Measurements from ENCODE around the gene GGA1. TPM values are rescaled to one million over a fixed set of nuclear protein-coding genes. Genes with fewer than 3 reads are reported as not detected.

Gene GGA1
- total RNA-seq, 1 donor from 2014 or later, result 27.3 TPM

Other genes starting within 250 kb of the GGA1 start
- 0.23 TPM for gene ELFN2, start 181.4 kb upstream of the GGA1 start, total RNA-seq
- gene MFNG, start 122.5 kb upstream of the GGA1 start, total RNA-seq, result 8.0 TPM
- gene CARD10, start 89.4 kb upstream of the GGA1 start, total RNA-seq, result 22.4 TPM
- gene CDC42EP1, start 48.4 kb upstream of the GGA1 start, total RNA-seq, result 38.9 TPM
- 0.65 TPM for gene LGALS2, start 28.7 kb upstream of the GGA1 start, total RNA-seq
- 3.0 TPM for gene SH3BP1, start 30.8 kb downstream of the GGA1 start, total RNA-seq
- gene PDXP, start 49.9 kb downstream of the GGA1 start, total RNA-seq, result 40.9 TPM
- 115 TPM for gene LGALS1, start 66.8 kb downstream of the GGA1 start, total RNA-seq
- gene NOL12, start 77.5 kb downstream of the GGA1 start, total RNA-seq, result 9.9 TPM
- 15.7 TPM for gene TRIOBP, start 88.2 kb downstream of the GGA1 start, total RNA-seq
- 49.6 TPM for gene GCAT, start 199.1 kb downstream of the GGA1 start, total RNA-seq
- 0.65 TPM for gene GALR3, start 214.5 kb downstream of the GGA1 start, total RNA-seq
- gene ANKRD54, start 235.5 kb downstream of the GGA1 start, total RNA-seq, result 9.7 TPM
- 136 TPM for gene EIF3L, start 240.6 kb downstream of the GGA1 start, total RNA-seq